GM19328 (cell line): ENCODE results near the gene PTX4.

Source experiments
- ATAC-seq: cut with Tn5 transposase; IDR thresholded peaks from one replicate; pipeline ENCODE4 v1.9.1; 2021; ENCODE audit warnings: mild to moderate bottlenecking, moderate library complexity; ENCODE audit not compliant: unreplicated experiment

PTX4 gene

GRCh38 chr16:1464894-1465566 is 23.7 kb downstream of the PTX4 start:
- ATAC-seq: no peak

GRCh38 chr16:1464196-1464893 is 24.4 kb downstream of the PTX4 start:
- ATAC-seq: no peak

GRCh38 chr16:1461146-1461545 is 27.6 kb downstream of the PTX4 start:
- ATAC-seq: no peak

GRCh38 chr16:1460602-1461138 is 28.1 kb downstream of the PTX4 start:
- no peak for ATAC-seq

GRCh38 chr16:1459967-1460366 is 28.8 kb downstream of the PTX4 start:
- no peak for ATAC-seq

GRCh38 chr16:1458977-1459341 is 29.8 kb downstream of the PTX4 start:
- ATAC-seq: no peak

- no peak for ATAC-seq
Measured at GRCh38 chr16:1458336-1458976, 30.3 kb downstream of the PTX4 start.

GRCh38 chr16:1457489-1458245 is 31.1 kb downstream of the PTX4 start:
- ATAC-seq: no peak

GRCh38 chr16:1456951-1457350 is 31.8 kb downstream of the PTX4 start:
- ATAC-seq: no peak

- ATAC-seq: no peak
Measured at GRCh38 chr16:1455190-1456171, 33.3 kb downstream of the PTX4 start.

GRCh38 chr16:1454561-1454960 is 34.2 kb downstream of the PTX4 start:
- ATAC-seq: no peak

- ATAC-seq: no peak
Measured at GRCh38 chr16:1453316-1453715, 35.4 kb downstream of the PTX4 start.

- ATAC-seq: no peak
Measured at GRCh38 chr16:1452530-1452929, 36.2 kb downstream of the PTX4 start.

GRCh38 chr16:1451702-1452392 is 36.9 kb downstream of the PTX4 start:
- no peak for ATAC-seq

- no peak for ATAC-seq
Measured at GRCh38 chr16:1450841-1451240, 37.9 kb downstream of the PTX4 start.

- no peak for ATAC-seq
Measured at GRCh38 chr16:1450218-1450617, 38.5 kb downstream of the PTX4 start.

- no peak for ATAC-seq
Measured at GRCh38 chr16:1449201-1449788, 39.4 kb downstream of the PTX4 start.

- ATAC-seq: no peak
Measured at GRCh38 chr16:1448536-1449116, 40.1 kb downstream of the PTX4 start.

GRCh38 chr16:1447965-1448364 is 40.8 kb downstream of the PTX4 start:
- ATAC-seq: no peak
